GM08714 (cell line): ENCODE results near the gene ZNF827.

Experiments
- H3K4me3 ChIP-seq: fragments of 200-500 bp; sonication (Bioruptor generic); 2 replicates; pipeline ENCODE4 v1.5.1; 2014; ENCODE audit warnings: mild to moderate bottlenecking, low read length, inconsistent platforms
- ZNF274 ChIP-seq: IDR thresholded peaks from 2 replicates; pipeline ENCODE4 v1.6.1; 2012; ENCODE audit warnings: mild to moderate bottlenecking, low read depth, low read length

The ZNF827 gene

DNA sequence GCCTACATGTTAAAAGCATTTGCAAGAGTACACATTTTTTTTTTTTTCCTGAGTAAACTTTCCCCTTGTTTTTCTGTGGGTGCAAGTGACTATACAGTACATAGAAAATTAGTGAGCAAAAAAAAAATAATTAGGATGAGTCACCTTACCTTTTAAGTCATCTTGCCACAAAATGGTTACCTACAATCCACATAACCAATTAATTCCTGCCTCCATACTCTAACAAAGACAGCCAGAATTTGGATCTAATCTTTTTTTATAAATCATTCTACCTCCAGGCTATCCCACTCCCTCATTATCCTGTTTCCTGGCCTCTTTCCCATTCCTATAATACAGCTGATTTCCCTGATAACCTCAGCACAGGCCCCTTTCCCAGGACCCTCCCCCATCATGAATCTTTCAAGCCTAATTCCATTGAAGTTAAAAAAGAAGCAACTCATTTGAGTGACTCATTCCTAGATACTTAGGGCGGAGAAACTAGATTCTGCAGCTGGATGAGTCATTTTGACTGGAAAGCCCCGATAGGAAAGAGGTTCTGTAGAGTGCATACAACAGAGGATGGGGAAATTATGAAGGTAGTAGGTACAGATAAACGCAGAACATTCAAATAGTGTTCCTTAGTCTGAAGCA lies 130.5 kb downstream of the ZNF827 start:
- TF ChIP-seq ZNF274, result no peak
- no peak overlapping the region; the same call in 1 of the 2 replicates for H3K4me3 ChIP-seq

DNA sequence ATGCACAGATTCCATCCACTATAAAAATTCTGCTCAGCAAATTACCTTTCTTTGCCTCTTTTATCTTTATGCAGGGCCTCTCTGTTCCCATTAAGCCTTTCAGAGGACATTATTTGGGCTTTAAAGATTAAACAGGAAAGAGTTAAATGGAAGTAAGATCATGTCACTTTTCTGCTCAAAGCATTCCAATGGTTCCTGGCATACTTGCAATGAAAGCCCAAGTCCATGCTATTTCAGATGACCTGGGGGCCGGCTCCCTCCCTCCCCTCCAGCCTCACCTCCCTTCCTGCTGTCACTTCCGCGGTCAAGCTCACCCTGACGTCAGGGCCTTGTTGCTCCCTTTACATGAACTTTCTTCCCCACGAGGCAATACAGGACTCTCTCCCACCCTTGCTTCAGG lies 133.1 kb downstream of the ZNF827 start:
- no peak for TF ChIP-seq ZNF274

DNA sequence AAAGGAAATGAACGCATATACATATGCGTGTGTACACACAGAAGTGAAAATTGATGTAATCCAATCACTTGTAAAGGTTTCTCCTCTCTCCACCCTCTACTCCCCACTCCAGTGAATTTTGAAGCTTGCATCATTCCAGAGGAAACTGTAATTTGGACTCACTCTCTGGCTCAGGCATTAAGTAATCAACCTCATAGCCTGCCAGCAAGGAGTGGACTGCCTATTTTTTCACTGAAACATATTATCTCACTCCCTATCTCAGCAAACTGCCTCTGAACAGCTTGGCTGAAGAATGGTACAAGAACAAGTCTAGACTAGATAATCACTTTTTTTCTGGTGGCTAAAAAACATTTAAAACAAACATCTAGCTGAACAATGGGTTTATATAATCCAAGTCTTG lies 134.5 kb downstream of the ZNF827 start:
- H3K4me3 ChIP-seq, result no peak overlapping the region
- no peak for TF ChIP-seq ZNF274

More for the DNA sequence above, 133.1 kb downstream of the ZNF827 start:
- no peak overlapping the region for H3K4me3 ChIP-seq

DNA sequence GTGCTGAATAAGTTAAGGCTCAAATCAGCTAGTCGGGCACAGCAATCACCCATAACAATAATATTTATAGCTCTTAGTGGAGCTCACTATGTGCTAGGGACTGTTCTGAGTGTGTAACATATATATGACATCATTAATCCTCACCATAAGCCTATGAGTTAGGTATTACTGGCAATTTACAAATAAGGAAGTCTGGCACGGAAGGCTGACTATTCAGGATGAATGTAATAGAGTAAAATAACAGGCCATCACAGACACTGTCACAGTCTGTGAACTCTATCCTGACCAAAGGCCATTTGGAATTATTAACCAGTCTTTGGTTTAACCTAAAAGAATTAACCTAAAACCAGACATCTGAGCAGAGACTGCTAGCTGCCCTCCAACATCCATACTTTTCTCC lies 139.4 kb downstream of the ZNF827 start:
- TF ChIP-seq ZNF274, result no peak
- H3K4me3 ChIP-seq, result no peak overlapping the region

DNA sequence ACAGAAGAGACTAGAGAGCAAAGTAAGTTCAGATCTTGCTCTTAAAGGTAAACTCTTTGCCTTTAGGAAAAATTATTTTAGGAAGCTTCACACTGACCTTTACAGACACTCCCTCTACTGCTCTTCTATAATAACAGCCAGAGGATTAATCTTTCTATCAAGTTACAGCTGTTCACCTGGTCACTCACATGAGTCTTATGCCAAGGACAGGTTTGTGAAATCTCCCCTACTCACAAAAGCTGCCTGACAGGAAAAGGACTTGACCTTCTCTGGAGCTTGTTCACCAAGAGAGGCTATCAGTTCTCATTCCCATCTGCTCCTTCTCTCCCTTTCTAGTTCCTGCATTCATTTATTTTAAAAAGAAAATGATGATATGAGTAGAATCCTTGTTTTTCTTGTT lies 141.3 kb downstream of the ZNF827 start:
- TF ChIP-seq ZNF274, result no peak
- no peak overlapping the region for H3K4me3 ChIP-seq

DNA sequence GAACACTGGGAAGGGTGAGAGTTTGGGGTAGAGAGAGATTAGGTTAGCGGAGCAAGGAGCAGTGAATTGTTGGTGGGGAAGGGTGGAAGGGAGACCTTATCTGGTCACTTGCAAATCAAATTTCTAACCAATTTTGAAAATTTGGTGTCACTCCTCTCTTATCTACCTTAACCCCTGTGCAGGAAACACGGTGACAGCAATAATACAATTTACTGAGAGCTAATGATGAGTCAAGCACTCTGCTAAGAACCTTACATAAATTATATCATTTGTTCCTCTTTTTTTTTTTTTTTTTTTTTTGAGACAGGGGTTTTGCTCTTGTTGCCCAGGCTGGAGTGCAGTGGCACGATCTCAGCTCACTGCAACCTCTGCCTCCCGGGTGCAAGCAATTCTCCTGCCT lies 142.3 kb downstream of the ZNF827 start:
- H3K4me3 ChIP-seq, result no peak overlapping the region
- no peak for TF ChIP-seq ZNF274

DNA sequence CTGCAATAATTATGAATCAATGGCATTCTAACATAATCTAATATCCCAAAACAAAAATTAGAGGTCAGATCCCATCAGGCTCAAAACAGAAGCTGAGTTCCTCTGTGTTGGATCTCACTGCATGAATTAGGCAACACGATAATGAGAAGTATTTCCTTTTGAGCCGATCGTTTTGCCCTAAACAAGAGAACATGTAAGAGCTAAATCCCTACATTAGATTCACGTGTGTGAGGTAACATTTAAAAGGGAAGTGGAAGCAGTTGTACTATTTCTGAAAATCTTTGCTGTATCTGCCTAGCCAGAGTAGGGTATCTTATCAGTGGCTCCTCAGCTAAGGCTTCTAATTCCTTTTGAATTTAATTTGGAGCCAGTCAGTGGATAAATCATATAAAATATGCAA lies 143.1 kb downstream of the ZNF827 start:
- TF ChIP-seq ZNF274, result no peak
- H3K4me3 ChIP-seq, result no peak overlapping the region

DNA sequence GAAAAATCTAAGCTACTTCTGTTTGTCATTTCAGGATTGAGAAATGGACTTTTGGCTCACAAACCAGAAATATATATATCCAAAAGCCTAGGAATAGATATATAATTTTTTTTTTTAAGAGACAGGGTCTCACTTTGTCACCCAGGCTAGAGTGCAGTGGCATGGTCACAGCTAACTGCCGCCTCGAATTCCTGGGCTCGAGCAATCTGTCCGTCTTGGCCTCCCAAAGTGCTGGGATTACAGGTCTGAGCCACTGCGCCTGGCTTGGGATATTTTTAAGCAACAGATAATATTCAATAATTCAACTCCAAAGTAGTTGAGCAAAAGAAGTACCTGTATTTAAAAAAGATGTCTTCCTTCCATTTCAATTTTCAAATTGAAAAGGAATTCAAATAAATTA lies 146.2 kb downstream of the ZNF827 start:
- no peak for TF ChIP-seq ZNF274
- H3K4me3 ChIP-seq, result no peak overlapping the region

DNA sequence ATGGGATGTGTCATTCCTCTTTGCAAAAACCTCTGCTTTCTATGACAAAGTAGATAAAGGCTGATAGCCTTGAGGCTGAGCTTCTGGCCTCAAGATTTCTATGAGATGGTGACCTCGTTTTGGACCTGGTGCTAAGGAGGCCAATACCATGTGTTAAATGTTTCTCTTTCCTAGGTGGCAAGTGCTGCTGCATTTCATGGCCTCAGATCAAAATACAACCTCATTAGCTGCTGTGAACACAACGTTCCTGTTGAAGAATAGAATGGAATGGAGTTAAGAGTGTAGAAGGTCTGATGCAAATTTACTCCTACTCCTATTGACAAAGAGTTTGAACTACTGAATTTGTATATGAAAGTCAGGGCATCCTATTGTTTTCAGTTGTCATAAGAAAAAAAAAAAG lies 146.6 kb downstream of the ZNF827 start:
- no peak overlapping the region for H3K4me3 ChIP-seq
- TF ChIP-seq ZNF274, result no peak

DNA sequence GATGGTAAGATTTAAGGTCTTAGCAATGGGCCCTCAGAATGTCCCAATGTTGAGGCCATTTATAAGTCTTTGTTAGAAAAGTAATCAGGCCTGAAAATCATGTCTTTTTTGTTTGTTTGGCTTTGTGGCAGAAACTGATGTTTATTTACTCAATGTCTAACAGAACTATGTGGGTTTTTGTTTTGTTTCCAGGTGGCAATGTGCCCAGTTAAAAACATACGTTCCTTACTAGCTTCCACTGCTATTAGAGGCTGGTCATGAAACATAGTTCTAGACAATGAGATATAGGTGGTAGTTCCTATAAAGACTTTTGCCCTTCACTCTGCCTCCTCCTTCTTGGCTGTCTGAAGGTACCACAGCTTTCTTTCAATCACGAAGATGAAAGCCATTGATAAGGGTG lies 149.9 kb downstream of the ZNF827 start:
- no peak overlapping the region for H3K4me3 ChIP-seq
- TF ChIP-seq ZNF274, result no peak

DNA sequence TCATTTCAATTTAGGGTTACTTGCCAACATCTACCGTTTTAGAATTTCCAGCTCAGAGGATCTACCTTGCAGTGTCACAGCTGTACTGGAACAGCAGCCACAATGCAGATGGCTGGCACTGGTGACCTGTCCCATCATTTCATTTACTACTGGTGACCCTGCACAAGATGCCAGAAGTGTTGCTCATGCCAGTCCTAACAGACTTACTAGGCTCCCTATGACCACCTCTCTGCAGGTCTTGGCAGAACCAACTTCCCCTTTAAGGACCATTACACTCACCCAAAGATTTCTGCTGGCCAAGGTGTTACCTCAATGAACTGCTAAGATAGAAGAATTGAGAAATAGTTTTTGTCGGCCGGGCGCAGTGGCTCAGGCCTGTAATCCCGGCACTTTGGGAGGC lies 151.8 kb downstream of the ZNF827 start:
- H3K4me3 ChIP-seq, result no peak overlapping the region
- no peak for TF ChIP-seq ZNF274

DNA sequence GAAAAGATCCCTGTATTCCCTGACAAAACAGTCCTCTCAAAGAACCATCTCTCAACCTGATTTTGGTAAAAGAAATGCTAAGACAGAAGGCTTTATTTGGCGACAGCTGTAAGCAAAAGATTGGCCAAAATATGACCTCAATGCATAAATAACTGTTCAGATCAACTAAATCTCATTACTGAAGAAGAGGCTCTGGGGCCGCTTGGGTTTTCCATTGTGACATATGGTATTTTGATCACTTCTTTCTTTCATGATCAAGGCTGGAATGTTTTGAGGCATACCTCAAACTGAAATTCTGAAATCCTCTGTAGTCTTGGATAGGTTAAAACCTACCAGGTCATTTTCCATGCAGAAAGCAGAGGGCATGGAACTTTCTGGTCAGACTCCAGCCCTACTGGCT lies 152.4 kb downstream of the ZNF827 start:
- no peak overlapping the region for H3K4me3 ChIP-seq
- TF ChIP-seq ZNF274, result no peak

DNA sequence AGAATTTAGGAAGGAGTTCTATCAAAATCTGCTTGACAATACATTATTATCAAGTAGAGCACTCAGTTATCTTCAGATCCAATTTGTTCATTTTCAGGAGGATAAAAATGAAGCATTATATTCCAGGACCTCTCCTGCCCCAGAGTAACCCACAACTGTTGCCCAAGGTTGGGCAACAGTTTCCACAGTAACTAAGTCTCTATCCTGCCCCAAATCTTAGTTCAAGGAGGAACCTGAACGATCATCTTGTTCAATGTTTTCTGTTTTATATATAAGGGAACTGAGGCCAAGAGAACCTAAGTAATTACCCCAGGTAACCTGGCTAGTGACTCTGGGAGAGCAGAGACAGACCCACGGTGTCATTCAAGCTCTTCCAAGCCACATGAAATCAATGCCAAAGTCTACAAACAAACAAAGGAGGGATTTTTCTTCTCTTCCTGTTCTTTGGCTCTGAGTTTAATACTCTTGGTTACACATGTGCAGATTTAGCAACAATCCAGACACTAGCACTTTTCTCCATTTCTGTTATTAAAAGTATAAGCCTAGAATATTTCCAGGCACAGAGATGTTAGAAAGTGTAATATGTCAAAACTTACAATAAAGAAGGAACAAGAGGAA lies 153.1 kb downstream of the ZNF827 start:
- TF ChIP-seq ZNF274, result no peak
- no peak overlapping the region for H3K4me3 ChIP-seq

DNA sequence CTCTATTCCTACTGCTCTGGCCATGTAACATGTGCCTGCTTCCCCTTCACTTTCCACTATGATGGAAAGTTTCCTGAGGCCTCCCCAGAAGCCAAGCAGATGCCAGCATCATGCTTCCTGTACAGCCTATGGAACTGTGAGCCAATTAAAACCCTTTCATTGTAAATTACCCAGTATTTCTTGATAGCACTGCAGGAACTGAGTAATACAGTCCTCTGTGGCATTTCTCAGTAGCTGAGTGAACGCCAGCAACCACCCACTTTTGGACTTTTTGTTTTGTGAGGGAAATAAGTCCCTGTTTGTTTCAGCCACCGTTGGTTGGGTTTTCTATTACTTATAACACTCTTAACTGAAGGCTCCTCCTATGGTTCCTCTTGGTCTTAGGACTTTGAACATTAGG lies 154.6 kb downstream of the ZNF827 start:
- no peak for TF ChIP-seq ZNF274
- H3K4me3 ChIP-seq, result no peak overlapping the region

DNA sequence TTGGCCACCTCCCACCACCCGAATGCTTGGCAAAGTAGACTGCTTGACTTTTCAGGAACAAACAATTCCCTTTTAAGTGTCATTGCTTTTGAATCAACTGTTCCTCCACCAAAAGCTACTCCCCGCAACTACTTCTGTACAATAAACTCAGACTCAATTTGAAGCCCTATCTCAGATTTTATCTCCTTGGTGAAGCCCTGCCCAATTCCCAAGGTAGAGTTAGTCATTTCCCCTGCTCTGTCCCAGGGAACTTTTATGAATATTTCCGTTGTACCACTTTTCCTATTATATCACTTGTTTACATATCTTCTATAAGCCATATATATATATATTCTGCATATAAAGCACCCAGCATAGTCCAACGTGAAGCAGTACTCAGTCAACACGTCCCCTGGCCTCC lies 155.9 kb downstream of the ZNF827 start:
- H3K4me3 ChIP-seq, result no peak overlapping the region
- no peak for TF ChIP-seq ZNF274

DNA sequence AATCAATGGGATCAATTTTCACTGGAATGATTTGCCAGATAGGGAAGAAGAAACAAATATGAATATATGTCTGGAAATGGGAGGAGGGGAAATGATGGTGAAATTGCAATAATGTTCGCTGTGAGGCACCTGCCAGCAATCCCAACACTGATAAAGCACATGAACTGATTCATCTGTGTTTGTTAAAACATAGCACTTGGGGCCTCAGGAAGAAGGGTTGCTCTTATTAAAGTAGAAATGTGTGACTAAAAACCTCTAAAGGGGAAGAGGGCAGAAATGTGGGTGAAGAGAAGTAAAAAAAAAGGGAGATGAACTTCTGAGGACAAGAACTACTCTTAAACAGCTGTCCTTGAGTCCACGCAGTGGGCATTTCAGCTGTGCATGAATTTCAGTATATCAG lies 157.3 kb downstream of the ZNF827 start:
- no peak for TF ChIP-seq ZNF274
- no peak overlapping the region for H3K4me3 ChIP-seq
